ENCODE data around the gene GNRHR. TPM values are rescaled to one million over a fixed set of nuclear protein-coding genes. Genes with fewer than 3 reads are reported as not detected.
A peak's percentile ranks its signal among the peaks of the same experiment; 100 is the strongest.

Gene GNRHR
- total and polyA plus RNA-seq, 2 of the 4 experiments (the other 2 are of a cell fraction) = not detected

- no peak overlapping the region for H4K91ac ChIP-seq (ENCODE audit: insufficient read depth, low read depth, low read length)
- H4K20me1 ChIP-seq (ENCODE audit: insufficient read depth, low read length) = no peaks in the 10 kb centered on the region; the same call in 1 of the 2 replicates
- H3K9me1 ChIP-seq (ENCODE audit: insufficient read depth, low read length) = peaks cover 2% of the 10 kb centered on the region; the same call in 1 of the 2 replicates
- no peak overlapping the region for H3K27ac ChIP-seq (ENCODE audit: insufficient read depth, low read length)
- TF ChIP-seq MAFK (IDR thresholded peaks at IDR 0.05; ENCODE audit: low read depth, low read length) (peak; percentile 87), RFX5 (IDR thresholded peaks at IDR 0.05; ENCODE audit: low read depth, low read length) (no peak)
- H3K4me3 ChIP-seq (ENCODE audit: insufficient read depth, low read depth, low read length) = no peak overlapping the region
- H3K4me1 ChIP-seq (ENCODE audit: control insufficient read depth, insufficient read depth, low read length) = peaks cover 6% of the 10 kb centered on the region; the same call in 1 of the 2 replicates
- ChIA-PET CTCF (no interaction called here), POLR2A (ENCODE audit: unreplicated experiment) (no interaction called here)
- no peaks in the 10 kb centered on the region for H3K27me3 ChIP-seq (ENCODE audit: control insufficient read depth, insufficient read depth, low read length)
- no peak overlapping the region for H2AFZ ChIP-seq (replicated peaks; ENCODE audit: low read length, poor library complexity)
- no peak overlapping the region for H2BK15ac ChIP-seq (ENCODE audit: low read depth, low read length)
- no peak overlapping the region for H3K14ac ChIP-seq (replicated peaks; ENCODE audit: low read depth, low read length)
- no peak for DNase-seq
- intact Hi-C loops (cut with micrococcal nuclease) = no loop called here
- H2AK5ac ChIP-seq (ENCODE audit: low read depth, low read length) = no peak overlapping the region
- no peak overlapping the region for H3K9ac ChIP-seq (ENCODE audit: low read depth, low read length)
- no peak overlapping the region for H4K8ac ChIP-seq (ENCODE audit: low read depth in 2 of 2, low read length in 2 of 2)
- no peak overlapping the region for H4K5ac ChIP-seq (ENCODE audit: low read depth, low read length)
- H2BK20ac ChIP-seq (ENCODE audit: low read depth, low read length) = no peak overlapping the region
- peaks cover 12 to 48% of the 10 kb centered on the region in 2 experiments for H3K79me1 ChIP-seq (ENCODE audit: low read depth in 1 of 2, low read length in 2 of 2)
- H3K56ac ChIP-seq (ENCODE audit: extremely low read depth, insufficient read depth, low read length) = no peak overlapping the region
- H3K36me3 ChIP-seq (ENCODE audit: control insufficient read depth, insufficient read depth, low read length) = peaks cover 5% of the 10 kb centered on the region
- H2AK9ac ChIP-seq (replicated peaks; ENCODE audit: low read depth, low read length, poor library complexity) = no peak overlapping the region
- no peak overlapping the region for H3K23ac ChIP-seq (ENCODE audit: low read depth, low read length)
- no peaks in the 10 kb centered on the region for H3K9me3 ChIP-seq (ENCODE audit: control insufficient read depth, insufficient read depth, low read length)
- H2BK120ac ChIP-seq (ENCODE audit: low read depth, low read length) = no peak overlapping the region
- no CpG with 5 or more reads among the region's 2 CpGs for WGBS, 2 experiments (ENCODE audit: extremely low coverage in 2 of 2, insufficient read length in 1 of 2)
- no peak overlapping the region for H2BK5ac ChIP-seq (ENCODE audit: low read depth, low read length, poor library complexity, severe bottlenecking)
- no peak overlapping the region for H3K4me2 ChIP-seq (ENCODE audit: low read depth, low read length)
- ATAC-seq (ENCODE audit: low read depth) = no peak
- no TSS peak for BruUV-seq (replicated peaks)
- in situ Hi-C loops (cut with MboI; ENCODE audit: low sequenced_read_pairs) = no loop called here
- no peak overlapping the region for H3K4ac ChIP-seq (ENCODE audit: low read depth, low read length)
- H3K18ac ChIP-seq (ENCODE audit: low read depth, low read length) = no peak overlapping the region
- dilution Hi-C loops (cut with HindIII; ENCODE audit: low sequenced_read_pairs, unreplicated experiment) = no loop called here
Observed at GRCh38 chr4:67696061-67696460, 58.1 kb downstream of the GNRHR start.

All from IMR-90 (cell line).